HG02571 (cell line): Measurements from ENCODE around the gene AQP7.
"Not testable (repeated sequence)": the region's sequence is repeated elsewhere in the genome, so short reads cannot be mapped to it uniquely, and the experiment has no call there.

Experiments
- ATAC-seq: cut with Tn5 transposase; IDR thresholded peaks from one replicate; pipeline ENCODE4 v1.9.1; 2021; ENCODE audit warnings: mild to moderate bottlenecking, moderate library complexity; ENCODE audit not compliant: unreplicated experiment

AQP7 gene

DNA sequence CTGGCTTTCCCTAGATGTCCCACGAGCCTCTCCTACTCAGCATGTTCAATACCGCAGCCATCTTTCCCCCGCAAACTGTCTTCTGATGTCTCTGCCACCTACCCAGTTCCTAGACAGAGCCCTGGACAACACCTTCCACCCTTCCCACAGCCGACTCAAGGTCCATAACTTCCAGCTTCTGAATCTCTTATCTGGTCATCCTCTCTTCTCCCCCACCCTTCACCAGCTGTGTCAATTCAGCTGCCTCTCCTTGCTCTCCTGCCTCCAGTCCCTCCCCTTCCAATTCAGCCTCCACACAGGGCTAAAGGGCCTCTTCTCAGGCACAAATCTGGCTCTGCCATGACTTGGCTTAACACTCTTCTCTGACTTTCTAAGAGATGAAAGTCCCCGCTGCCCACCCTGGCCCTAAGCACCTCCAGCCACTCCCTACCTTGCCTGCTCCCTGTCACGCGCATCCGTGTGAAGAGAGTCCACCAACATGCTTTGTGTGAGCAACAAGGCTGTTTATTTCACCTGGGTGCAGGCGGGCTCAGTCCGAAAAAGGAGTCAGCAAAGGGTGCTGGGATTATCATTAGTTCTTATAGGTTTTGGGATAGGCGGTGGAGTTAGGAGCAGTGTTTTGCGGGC, 25.2 kb downstream of the AQP7 start:
- no peak for ATAC-seq

DNA sequence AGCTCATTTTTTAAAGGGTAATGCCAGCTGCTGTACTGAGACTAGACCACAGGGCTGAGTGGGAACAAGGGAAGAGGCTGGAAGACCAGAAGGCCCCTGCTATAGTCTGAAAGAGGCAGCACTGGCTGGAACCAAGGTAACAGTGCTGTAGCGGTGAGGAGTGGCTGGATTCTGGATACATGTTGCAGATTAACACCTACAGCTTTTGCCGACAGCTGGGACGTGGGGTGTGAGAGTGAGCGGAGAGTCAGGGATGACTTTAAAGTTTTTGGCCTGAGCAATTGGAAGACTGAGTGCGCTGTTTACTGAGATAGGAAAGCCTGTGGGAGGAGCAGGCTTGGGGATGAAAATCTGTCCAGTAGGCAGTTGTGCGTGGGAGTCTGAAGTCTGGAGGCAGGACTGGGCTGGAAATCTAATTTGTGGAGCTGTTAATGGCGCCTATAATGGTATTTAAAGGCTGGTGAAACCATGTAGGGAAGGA, 26.5 kb downstream of the AQP7 start:
- ATAC-seq, result no peak

DNA sequence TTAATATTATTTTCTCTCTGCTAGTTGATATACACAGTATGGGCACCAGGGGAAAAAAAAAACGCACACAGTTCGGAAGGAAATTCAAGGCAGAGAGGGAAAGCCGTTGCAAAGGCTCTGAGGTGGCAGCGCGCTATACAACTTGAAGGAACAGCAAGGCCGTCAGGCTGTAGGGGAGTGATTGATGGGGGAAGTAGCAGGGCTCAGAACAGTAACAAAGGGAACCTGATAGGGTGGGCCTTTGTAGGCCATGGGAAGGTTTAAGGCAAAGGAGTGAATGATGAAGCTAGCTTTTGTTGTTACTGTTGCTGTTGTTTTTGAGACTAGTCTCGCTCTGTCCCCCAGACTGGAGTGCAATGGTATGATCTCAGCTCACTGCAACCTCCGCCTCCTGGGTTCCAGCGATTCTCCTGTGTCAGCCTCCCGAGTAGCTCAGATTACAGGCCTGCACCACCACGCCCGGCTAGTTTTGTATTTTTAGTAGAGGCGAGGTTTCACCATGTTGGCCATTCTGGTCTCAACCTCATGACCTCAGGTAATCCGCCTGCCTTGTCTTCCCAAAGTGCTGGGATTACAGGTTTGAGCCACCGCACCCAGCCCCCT, 27.0 kb downstream of the AQP7 start:
- no peak for ATAC-seq

DNA sequence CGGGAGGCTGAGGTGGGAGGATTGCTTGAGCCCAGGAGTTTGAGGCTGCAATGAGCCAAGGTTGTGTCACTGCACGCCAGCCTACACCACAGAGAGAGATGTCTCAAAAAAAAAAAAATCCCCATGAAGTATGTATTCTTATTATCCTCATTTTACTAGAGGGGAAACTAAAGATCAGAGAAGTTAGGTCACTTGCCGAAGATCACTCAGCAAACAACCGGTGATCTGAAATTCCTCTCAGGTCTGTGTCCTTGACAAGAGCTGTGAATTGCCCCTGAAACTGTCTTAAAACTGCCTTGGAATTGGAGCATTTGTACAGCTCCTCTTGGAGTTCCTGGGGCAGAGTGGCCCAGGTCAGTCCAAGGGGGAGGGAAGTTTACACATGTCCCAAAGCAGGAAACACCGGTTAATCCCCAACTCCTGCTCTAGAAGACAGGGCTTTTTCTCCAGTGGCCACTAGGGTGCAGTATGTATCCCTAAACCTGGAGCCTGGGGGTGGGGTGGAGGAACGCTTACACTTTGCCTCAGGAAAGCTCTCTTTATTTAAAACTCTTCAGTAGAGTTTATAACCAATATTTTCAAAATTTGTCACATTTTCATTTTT, 27.6 kb downstream of the AQP7 start:
- no peak for ATAC-seq

DNA sequence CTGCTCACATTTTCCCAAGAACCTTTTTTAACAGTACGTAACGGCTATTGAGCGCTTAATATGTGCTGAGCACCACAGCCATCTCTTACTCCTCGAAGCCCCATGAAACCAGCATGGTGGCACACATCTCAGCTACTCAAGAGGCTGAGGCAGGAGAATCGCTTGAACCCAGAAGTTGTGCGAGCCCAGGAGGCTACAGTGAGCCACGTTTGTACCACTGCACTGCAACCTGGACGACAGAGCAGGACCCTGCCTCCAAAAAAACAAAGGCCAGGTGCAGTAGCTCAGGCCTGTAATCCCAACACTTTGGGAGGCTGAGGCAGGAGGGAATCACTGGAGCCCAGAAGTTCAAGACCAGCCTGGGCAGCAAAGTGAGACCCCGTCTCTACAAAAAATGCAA, 28.2 kb downstream of the AQP7 start:
- no peak for ATAC-seq

DNA sequence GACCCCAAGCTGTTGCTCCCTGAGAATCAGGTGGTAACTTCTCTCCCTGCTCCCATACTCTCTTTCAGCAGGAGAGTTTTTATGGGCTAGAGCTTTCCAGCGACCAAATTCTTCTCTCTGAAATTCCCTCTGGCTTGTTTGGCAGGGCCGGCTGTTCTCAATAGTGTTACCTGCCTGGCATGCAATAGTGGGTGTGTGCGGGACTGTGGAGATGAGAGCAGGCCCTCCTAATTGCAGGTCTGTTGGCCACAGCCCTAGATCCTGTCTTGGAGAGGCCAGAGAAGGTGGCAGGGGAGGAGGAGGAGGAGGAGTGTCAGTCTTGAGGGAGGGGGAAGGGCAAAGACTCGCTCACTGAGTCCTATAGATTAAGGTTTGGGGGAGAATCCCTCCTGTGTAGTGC, 29.5 kb downstream of the AQP7 start:
- ATAC-seq, result no peak

DNA sequence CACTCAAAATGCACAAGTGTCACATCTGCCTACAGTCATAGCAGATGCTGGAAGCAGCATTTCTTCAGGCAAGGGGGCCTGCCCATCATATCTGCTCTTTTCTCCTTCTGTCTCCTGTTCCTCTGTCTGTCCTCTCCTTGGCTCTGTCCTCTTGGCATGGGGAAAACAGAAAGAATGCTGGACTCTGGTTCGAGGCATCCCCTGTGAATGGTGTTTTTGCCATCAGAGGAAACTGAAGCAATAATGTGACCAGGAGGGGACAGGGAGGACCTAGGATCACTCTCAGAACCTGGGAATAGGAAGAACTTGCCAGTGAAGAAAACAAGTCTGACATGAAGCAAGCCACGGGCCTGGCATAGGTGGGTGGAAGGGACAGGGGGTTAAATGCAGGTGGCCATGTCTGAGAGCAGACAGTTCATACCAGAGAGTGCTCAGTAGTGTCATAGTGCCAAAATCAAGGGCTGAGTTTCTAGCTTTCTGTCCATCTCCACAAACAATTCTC, 35.3 kb downstream of the AQP7 start:
- no peak for ATAC-seq

DNA sequence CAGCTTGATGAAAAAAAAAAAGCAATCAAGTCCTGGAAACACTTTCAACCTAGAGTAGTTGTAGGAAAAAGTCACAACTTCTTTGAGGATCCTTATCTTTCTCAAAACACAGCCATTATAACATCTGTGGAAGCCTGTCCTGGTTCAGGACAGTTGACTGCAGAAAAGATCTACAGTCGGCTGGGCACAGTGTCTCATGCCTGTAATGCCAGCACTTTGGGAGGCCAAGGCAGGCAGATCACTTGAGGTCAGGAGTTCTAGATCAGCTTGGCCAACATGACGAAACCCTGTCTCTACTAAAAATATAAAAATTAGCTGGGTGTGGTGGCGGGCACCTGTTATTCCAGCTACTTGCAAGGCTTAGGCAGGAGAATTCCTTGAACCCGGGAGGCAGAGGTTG, 37.6 kb downstream of the AQP7 start:
- ATAC-seq, result not testable (repeated sequence)

DNA sequence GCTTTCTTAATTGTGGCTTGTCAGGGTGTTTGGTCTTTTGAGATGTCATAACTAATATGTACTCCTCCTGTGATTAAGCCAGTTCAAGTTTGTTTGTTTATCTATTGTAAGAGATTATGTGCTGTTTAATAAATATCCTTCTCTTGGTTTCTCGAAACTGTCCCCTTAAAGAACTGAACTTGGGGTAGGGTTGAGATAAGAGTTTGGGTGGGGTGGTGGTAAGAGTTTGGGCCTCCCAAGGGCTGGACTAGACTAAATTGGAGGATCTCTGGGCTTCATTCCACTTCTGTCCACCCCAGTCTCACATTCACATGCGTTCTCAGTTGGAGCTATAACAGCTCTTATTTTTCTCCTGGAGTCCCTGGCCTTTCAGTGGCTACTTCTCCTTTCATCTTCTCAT, 38.2 kb downstream of the AQP7 start:
- no peak for ATAC-seq

DNA sequence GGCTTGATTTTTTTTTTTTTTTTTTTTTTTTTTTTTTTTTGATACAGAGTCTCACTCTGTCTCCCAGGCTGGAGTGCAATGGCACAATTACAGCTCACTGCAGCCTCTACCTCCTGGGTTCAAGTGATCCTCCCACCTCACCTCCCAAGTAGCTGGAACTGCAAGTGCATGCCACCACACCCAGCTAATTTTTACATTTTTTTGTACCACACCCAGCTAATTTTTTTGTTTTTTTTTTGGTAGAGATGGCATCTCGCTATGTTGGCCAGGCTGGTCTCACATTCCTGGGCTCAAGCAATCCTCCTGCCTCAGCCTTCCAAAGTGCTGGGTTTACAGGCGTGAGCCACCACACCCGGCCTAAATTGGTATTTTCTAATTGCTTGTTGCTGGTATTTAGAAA, 43.7 kb downstream of the AQP7 start:
- not testable (repeated sequence) for ATAC-seq

DNA sequence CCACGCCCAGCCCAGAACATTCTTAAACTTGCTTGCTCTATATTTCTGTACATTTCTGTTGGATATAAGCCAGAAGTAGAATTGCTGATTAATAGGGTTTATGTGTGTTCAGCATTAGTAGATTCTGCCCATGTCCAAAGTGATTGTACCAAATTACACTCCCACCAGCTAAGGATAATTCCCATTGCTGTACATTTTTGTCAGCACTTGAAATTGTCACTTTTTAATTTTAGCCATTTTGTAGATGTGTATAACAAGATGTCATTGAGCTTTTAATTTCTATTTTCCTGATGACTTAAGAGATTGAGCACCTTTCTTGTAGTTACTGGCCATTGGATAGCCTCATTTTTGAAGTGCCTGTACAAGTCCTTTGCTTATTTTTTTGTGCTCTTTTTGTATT, 46.4 kb downstream of the AQP7 start:
- no peak for ATAC-seq

DNA sequence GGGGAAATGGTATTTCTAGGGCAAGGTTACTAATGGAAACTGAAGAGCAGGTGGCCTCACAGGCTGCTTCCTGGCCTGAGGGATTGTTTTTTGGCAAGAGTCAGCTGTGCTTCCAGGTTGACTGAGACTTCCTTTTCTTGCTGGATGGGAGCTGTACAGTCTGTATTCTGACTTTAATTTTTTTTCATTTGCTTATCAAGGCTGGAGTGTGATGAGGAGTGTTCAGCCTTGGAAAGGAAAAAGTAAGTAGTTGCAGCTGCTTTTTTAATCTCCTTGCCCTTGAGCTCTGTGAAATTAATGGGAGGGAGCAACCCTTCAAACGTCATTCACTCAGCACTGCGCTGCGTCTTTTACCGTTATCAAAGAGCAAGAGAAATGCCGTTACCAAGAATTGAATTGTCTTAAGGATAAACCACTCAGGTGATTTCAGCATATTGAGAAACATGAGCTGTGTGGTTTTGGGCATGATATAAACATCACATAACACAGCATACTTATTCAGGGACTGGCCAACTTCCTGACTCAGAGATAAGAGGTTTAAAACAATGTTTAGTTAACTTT, 47.6 kb downstream of the AQP7 start:
- ATAC-seq, result no peak

DNA sequence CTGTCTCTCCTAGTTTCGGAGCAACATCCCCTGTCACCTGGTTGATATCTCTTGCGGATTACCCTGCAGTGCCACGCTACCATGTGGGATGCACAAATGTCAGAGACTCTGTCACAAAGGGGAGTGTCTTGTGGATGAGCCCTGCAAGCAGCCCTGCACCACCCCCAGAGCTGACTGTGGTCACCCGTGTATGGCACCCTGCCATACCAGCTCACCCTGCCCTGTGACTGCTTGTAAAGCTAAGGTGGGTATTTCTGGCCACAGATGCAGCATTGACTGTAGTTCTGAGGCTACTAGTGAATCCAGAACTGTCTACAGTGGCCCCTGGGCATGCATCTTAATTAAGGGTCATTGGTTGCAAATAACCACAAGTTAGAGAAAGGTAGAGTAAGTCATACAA, 50.8 kb downstream of the AQP7 start:
- ATAC-seq, result no peak

DNA sequence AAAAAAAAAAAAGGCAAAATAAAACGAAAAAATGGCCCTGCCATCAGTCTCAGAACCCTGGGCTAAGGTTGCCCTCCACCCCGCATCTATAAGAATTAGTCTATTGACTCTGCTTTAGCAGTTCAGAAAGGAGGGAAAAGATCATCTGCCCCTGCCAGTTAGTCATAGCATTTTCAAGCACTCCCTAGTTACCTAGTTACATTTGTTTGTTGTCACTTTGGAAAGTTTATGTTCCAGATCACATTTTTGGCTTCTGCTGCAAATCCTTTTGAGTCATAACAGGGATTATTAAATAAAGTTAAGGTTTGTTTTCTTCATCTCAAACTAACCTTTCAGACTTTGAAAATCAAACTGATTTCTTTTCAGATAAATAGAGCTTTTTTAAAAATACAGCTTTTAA, 52.1 kb downstream of the AQP7 start:
- ATAC-seq, result no peak

DNA sequence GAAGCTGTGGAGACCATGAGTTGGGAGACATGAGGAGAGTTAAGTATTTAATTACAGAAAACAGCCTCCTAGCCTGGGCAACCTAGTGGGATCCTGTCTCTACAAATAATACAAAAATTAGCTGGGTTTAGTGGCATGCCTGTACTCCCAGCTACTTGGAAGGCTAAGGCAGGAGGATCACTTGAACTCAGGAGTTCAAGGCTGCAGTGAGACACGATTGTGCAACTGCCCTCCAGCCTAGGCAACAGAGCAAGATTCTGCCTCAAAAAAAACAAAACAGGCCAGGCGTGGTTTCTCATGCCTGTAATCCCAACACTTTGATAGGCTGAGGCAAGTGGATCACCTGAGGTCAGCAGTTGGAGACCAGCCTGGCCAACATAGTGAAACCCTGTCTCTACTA, 52.6 kb downstream of the AQP7 start:
- no peak for ATAC-seq

DNA sequence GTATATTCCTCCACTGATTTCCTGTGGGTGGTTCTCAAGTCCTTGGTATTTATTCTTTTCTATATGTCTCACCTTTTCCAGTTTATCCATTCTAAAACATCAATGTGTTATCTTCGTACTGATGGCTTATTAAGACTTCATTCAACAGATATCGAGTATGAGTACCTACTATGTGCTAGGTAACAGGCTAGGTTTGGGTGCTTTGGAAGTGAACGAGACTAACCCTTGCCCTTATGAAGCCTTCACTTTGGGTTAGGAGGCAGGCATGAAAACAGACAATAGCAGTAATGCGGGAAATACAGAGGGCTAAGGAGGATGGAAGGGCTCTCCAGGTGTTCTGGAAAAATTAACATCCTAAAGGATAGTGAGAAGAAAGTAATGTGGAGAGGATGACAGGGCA, 53.4 kb downstream of the AQP7 start:
- no peak for ATAC-seq

DNA sequence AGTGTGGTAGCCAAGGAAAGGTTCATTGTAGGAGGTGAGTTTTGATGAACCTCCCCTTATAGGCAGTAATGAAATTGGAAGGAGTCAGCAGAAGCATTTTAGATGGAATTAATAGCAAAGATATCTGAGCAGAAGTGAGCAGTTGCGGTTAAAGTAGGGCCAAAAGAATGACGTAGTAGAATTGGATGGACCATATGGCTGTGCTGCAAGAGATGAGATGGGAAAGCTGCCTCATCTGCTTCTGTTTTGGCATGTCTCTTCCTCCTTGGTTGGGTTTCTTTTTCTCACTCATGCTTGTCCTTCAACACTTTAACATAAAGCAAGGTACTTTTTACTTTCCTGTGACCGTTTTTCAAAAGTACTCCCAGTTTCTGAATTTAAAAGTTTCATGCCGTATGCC, 55.8 kb downstream of the AQP7 start:
- no peak for ATAC-seq

DNA sequence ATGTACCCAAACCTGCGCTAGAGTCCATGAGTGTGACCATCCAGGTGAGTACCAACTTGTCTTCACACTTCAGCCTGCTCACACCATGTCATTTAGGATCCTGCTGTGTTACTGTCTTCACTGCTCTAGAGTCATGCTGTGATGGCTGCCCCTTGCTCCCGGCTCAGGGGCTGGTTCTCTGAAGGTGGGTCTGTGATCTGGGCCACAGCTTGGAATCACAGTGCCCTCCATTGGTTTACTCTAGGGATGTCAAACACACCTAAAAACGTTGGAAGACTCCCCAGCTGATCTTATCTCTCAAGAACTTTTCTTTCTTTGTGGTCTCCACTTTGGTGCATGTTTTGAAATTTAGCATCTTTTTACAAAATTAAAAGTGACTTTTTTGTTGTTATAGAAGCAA, 58.2 kb downstream of the AQP7 start:
- ATAC-seq, result no peak

DNA sequence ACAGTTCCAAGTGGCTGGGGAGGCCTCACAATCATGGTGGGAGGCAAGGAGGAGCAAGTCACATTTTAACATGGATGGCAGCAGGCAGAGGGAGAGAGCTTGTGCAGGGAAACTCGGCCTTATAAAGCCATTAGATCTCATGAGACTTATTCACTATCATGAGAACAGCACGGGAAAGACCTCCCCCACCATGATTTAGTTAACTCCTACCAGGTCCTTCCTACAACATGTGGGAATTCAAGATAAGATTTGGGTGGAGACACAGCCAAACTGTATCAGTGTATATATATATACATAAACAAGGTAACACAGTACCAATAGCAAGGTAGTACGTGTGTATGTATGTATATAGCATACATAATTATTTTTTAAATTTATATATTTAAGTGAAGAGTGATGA, 61.2 kb downstream of the AQP7 start:
- no peak for ATAC-seq

DNA sequence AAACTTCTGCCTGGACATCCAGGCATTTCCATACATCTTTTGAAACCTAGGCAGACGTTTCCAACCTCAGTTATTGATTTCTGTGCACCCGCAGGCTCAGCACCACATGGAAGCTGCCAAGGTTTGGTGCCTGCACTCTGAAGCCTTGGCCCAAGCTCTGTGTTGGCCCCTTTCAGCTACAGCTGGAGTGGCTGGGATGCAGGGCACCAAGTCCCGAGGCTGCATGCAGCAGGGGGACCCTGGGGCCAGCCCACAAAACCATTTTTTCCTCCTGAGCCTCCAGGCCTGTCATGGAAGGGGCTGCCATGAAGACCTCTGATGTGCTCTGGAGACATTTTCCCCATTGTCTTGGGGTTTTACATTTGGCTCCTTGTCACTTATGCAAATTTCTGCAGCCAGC, 62.2 kb downstream of the AQP7 start:
- ATAC-seq, result no peak
